DMS153 treated with DMSO at 0.1 percent for 48 hours (cell line): ENCODE data around the gene GPR108.
A peak's percentile ranks its signal among the peaks of the same experiment; 100 is the strongest.
"Not testable (repeated sequence)": the region's sequence is repeated elsewhere in the genome, so short reads cannot be mapped to it uniquely, and the experiment has no call there.

Experiments used
- DNase-seq: peaks from one replicate; lab custom pipeline; 2025; ENCODE audit not compliant: unreplicated experiment; lab: John Stamatoyannopoulos, UW

Gene GPR108

GRCh38 chr19:6737284-6737872 lies at the start of gene GPR108:
GPR108 (minus strand) TSS chr19:6737580; CDS start chr19:6737576, 4 bp downstream.
- DNase-seq: peak; percentile 99

- DNase-seq: no peak
These were observed 41.8 kb upstream of the GPR108 start for GRCh38 chr19:6779206-6779605.

GRCh38 chr19:6778386-6778785 lies 41.0 kb upstream of the GPR108 start:
- DNase-seq: no peak

GRCh38 chr19:6777434-6777833 lies 40.1 kb upstream of the GPR108 start:
- no peak for DNase-seq

- DNase-seq: no peak
These were observed 39.6 kb upstream of the GPR108 start for GRCh38 chr19:6776999-6777398.

GRCh38 chr19:6776045-6776444 lies 38.7 kb upstream of the GPR108 start:
- not testable (repeated sequence) for DNase-seq

- DNase-seq: no peak
These were observed 37.7 kb upstream of the GPR108 start for GRCh38 chr19:6774821-6775707.

- no peak for DNase-seq
These were observed 36.0 kb upstream of the GPR108 start for GRCh38 chr19:6773323-6773931.

- no peak for DNase-seq
These were observed 35.5 kb upstream of the GPR108 start for GRCh38 chr19:6772866-6773322.

GRCh38 chr19:6772028-6772865 lies 34.9 kb upstream of the GPR108 start, which contains the start of gene VAV1:
VAV1 (plus strand) TSS chr19:6772708; CDS start chr19:6772808, 100 bp downstream.
- DNase-seq: peak; percentile 59

- not testable (repeated sequence) for DNase-seq
These were observed 34.3 kb upstream of the GPR108 start for GRCh38 chr19:6771648-6772027.

- no peak for DNase-seq
These were observed 31.7 kb upstream of the GPR108 start for GRCh38 chr19:6769006-6769619.

GRCh38 chr19:6768236-6768785 lies 30.9 kb upstream of the GPR108 start:
- no peak for DNase-seq

GRCh38 chr19:6767357-6768235 lies 30.2 kb upstream of the GPR108 start, which contains the start of gene SH2D3A:
SH2D3A (minus strand) TSS chr19:6767435; CDS start chr19:6763748, 3,687 bp downstream.
- DNase-seq: peak; percentile 95

- peak; percentile 42 for DNase-seq
These were observed 29.6 kb upstream of the GPR108 start for GRCh38 chr19:6767081-6767356.

- DNase-seq: no peak
These were observed 29.1 kb upstream of the GPR108 start for GRCh38 chr19:6766357-6767080.

- DNase-seq: peak; percentile 90
These were observed 28.5 kb upstream of the GPR108 start for GRCh38 chr19:6765738-6766356.

GRCh38 chr19:6762253-6762797 lies 24.9 kb upstream of the GPR108 start:
- DNase-seq: not testable (repeated sequence)
